GM23338 (cell line): ENCODE results near the gene RNF115. TPM values are rescaled to one million over a fixed set of nuclear protein-coding genes. Genes with fewer than 3 reads are reported as not detected.
"Not testable (repeated sequence)": the region's sequence is repeated elsewhere in the genome, so short reads cannot be mapped to it uniquely, and the experiment has no call there.

Experiments used
- ATAC-seq: fragments of 200-7000 bp; cut with Tn5 transposase; 3 replicates; pipeline ENCODE4 v1.9.1; 2020
- DNase-seq: peaks from one replicate; pipeline ENCODE4 v3.0.0-alpha.2; 2015; ENCODE audit warnings: low spot score
- H2AFZ ChIP-seq: fragments of 200-600 bp; sonication (generic); 2 replicates; pipeline ENCODE4 v1.8.0; 2016; ENCODE audit warnings: antibody characterized with exemption, mild to moderate bottlenecking, moderate library complexity
- H3F3A ChIP-seq: fragments of 200-600 bp; sonication (generic); replicated peaks from 2 replicates; pipeline ENCODE4 v1.8.0; 2017; ENCODE audit warnings: antibody characterized with exemption, mixed run types, low read depth
- H3K27ac ChIP-seq: fragments of 200-600 bp; sonication (generic); 2 replicates; pipeline ENCODE4 v1.6.1; 2016; ENCODE audit warnings: low read depth
- H3K27me3 ChIP-seq: fragments of 200-600 bp; sonication (generic); 2 replicates; pipeline ENCODE4 v1.8.0; 2016; ENCODE audit warnings: mild to moderate bottlenecking, mixed run types, moderate library complexity; ENCODE audit not compliant: insufficient read depth
- H3K36me3 ChIP-seq: fragments of 200-600 bp; sonication (generic); 2 replicates; pipeline ENCODE4 v1.8.0; 2016; ENCODE audit warnings: mild to moderate bottlenecking; ENCODE audit not compliant: insufficient read depth
- H3K4me1 ChIP-seq: fragments of 200-600 bp; sonication (generic); 2 replicates; pipeline ENCODE4 v1.8.0; 2016; ENCODE audit warnings: mild to moderate bottlenecking, moderate library complexity; ENCODE audit not compliant: insufficient read depth
- H3K4me2 ChIP-seq: fragments of 200-600 bp; sonication (generic); 2 replicates; pipeline ENCODE4 v1.7.1; 2017; ENCODE audit warnings: mixed run types
- H3K4me3 ChIP-seq: fragments of 200-600 bp; sonication (generic); 2 replicates; pipeline ENCODE4 v1.6.1; 2016; ENCODE audit warnings: mixed run types
- H3K79me2 ChIP-seq: fragments of 200-600 bp; sonication (generic); replicated peaks from 2 replicates; pipeline ENCODE4 v1.8.0; 2017; ENCODE audit warnings: mild to moderate bottlenecking; ENCODE audit not compliant: insufficient read depth
- H3K9me2 ChIP-seq: fragments of 200-600 bp; sonication (generic); 2 replicates; pipeline ENCODE4 v1.8.0; 2017; ENCODE audit not compliant: insufficient read depth
- H4K20me1 ChIP-seq: fragments of 200-600 bp; sonication (generic); replicated peaks from 2 replicates; pipeline ENCODE4 v1.8.0; 2017; ENCODE audit warnings: mild to moderate bottlenecking; ENCODE audit not compliant: insufficient read depth
- H3K27ac Mint-ChIP-seq: 2 replicates; pipeline ENCODE4 v1.8.0; 2020; ENCODE audit warnings: inconsistent platforms, mild to moderate bottlenecking, moderate library complexity, mixed read lengths
- H3K27me3 Mint-ChIP-seq: 3 replicates; pipeline ENCODE4 v1.8.0; 2022; ENCODE audit warnings: low read depth, mild to moderate bottlenecking, moderate library complexity, mixed read lengths, inconsistent platforms; ENCODE audit not compliant: insufficient read depth, poor library complexity
- H3K36me3 Mint-ChIP-seq: 3 replicates; pipeline ENCODE4 v1.8.0; 2021; ENCODE audit warnings: low read depth, mild to moderate bottlenecking, inconsistent platforms, moderate library complexity, mixed read lengths
- H3K4me1 Mint-ChIP-seq: 3 replicates; pipeline ENCODE4 v1.8.0; 2020; ENCODE audit warnings: mild to moderate bottlenecking, inconsistent platforms, mixed read lengths
- H3K4me3 Mint-ChIP-seq: 3 replicates; pipeline ENCODE4 v1.8.0; 2021; ENCODE audit warnings: moderate library complexity, mild to moderate bottlenecking, inconsistent platforms, mixed read lengths
- H3K9me3 Mint-ChIP-seq: 3 replicates; pipeline ENCODE4 v1.8.0; 2020; ENCODE audit warnings: moderate library complexity, mild to moderate bottlenecking, inconsistent platforms, mixed read lengths
- CREB1 ChIP-seq: fragments of 250-450 bp; sonication (Bioruptor Pico); IDR thresholded peaks from 2 replicates; pipeline ENCODE4 v1.5.0; 2020; ENCODE audit warnings: low read depth, mild to moderate bottlenecking, moderate library complexity
- CTCF ChIP-seq, 2 experiments: fragments of 200-600 bp in 1 of 2; sonication (generic) in 1 of 2; conservative IDR thresholded peaks; 2 replicates each; pipeline versions ENCODE4 v1.5.1 to v1.6.1; 2016 to 2017; ENCODE audit warnings: antibody characterized with exemption in 2 of 2, low read depth in 2 of 2, mild to moderate bottlenecking in 2 of 2, moderate library complexity in 1 of 2
- EZH2 ChIP-seq: fragments of 200-600 bp; sonication (generic); IDR thresholded peaks from one replicate; pipeline ENCODE4 v1.8.0; 2017; ENCODE audit warnings: antibody characterized with exemption, mild to moderate bottlenecking, low read depth; ENCODE audit not compliant: unreplicated experiment
- NANOG ChIP-seq: IDR thresholded peaks from 2 replicates; pipeline ENCODE4 v1.6.1; 2016; ENCODE audit warnings: antibody characterized with exemption, borderline replicate concordance
- POLR2AphosphoS5 ChIP-seq: IDR thresholded peaks from 2 replicates; pipeline ENCODE4 v1.6.1; 2016; ENCODE audit warnings: antibody characterized with exemption, low read depth
- ZNF462 ChIP-seq: fragments of 250-450 bp; sonication (Bioruptor Pico); IDR thresholded peaks from 2 replicates; pipeline ENCODE4 v1.5.0; 2020; ENCODE audit warnings: mild to moderate bottlenecking, moderate library complexity
- polyA plus RNA-seq: library from polyadenylated mRNA; unstranded; fragments of >200 nt; fragmentation: Nextera tagmentation; extraction: Ambion mirVana; gene quantifications from 2 replicates; pipeline ENCODE4 v1.2.1, GENCODE V29; 2016
- total RNA-seq: library from RNA; depleted of rRNA; stranded (reverse); fragments of >200 nt; shearing (Covaris generic); gene quantifications from 2 replicates; pipeline ENCODE4 v1.2.3, GENCODE V29; 2014

Gene RNF115
- total and polyA plus RNA-seq, 2 experiments from 2014 or later = 10.6 to 10.9 TPM

GRCh38 chr1:145792484-145792883 is 31.4 kb downstream of the RNF115 start (continued):
- TF ChIP-seq ZNF462 (no peak), NANOG (no peak), EZH2 (no peak), CREB1 (CRISPR knock-in tag) (no peak), CTCF (conservative IDR thresholded peaks at IDR 0.05; ENCODE audit: low read depth in 2 of 2) (no peak), POLR2AphosphoS5 (no peak)

DNA sequence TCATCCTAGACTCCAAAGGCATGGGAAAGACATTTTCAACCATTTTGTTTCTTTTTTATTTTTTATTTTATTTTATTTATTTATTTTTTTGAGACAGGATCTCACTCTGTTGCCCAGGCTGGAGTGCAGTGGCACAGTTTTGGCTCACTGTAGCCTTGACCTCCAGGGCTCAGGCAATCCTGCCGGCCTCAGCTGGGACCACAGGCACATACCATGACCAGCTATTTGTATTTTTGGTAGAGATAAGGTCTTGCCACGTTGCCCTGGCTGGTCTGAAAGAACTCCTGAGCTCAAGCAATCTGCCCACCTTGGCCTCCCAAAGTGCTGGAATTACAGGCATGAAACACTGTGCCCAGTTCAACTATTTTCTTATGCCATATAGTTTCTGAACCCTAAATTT is 32.0 kb downstream of the RNF115 start:
- not testable (repeated sequence) for H4K20me1 ChIP-seq, H3K4me1 ChIP-seq, DNase-seq, H3K9me2 ChIP-seq, ATAC-seq, H3K27ac Mint-ChIP-seq, H3K4me3 ChIP-seq, H3K27me3 Mint-ChIP-seq, H3K9me3 Mint-ChIP-seq, H3K4me2 ChIP-seq, H3K27me3 ChIP-seq, H3K4me1 Mint-ChIP-seq, H3F3A ChIP-seq, H3K4me3 Mint-ChIP-seq, H3K36me3 ChIP-seq, H2AFZ ChIP-seq, H3K27ac ChIP-seq
- H3K36me3 Mint-ChIP-seq = peaks cover 24% of the 10 kb centered on the region
- peaks cover 19% of the 10 kb centered on the region; the same call in 1 of the 2 replicates for H3K79me2 ChIP-seq
